Gastroesophageal sphincter (tissue), 4 donors: ENCODE data around the gene DUOX2. TPM values are rescaled to one million over a fixed set of nuclear protein-coding genes. Genes with fewer than 3 reads are reported as not detected.
"Not testable (repeated sequence)": the region's sequence is repeated elsewhere in the genome, so short reads cannot be mapped to it uniquely, and the experiment has no call there.

Source experiments
- ATAC-seq: fragments of 150-250 bp; one replicate; pipeline ENCODE4 v1.9.1; 2016; ENCODE audit warnings: mild to moderate bottlenecking, moderate library complexity
- H3K27ac ChIP-seq, 4 donors: fragments of 200-600 bp; sonication (generic) in 3 of 4; 1 replicate in 3 of 4; 2 replicates in 1 of 4; pipeline ENCODE4 v1.5.1; 2016 to 2019
- H3K27me3 ChIP-seq: fragments of 200-600 bp; sonication (generic); one replicate; pipeline ENCODE4 v1.5.1; 2019
- H3K36me3 ChIP-seq, 2 donors: fragments of 200-600 bp; sonication (generic); one replicate each; pipeline ENCODE4 v1.5.1; 2019; ENCODE audit warnings: control low read depth in 1 of 2
- H3K4me1 ChIP-seq, 3 donors: fragments of 200-600 bp; sonication (generic); 1 replicate in 2 of 3; 2 replicates in 1 of 3; pipeline ENCODE4 v1.5.1; 2016 to 2019; ENCODE audit warnings: control low read depth in 2 of 3
- H3K4me3 ChIP-seq, 2 donors: fragments of 200-600 bp; sonication (generic); one replicate each; pipeline ENCODE4 v1.5.1; 2019; ENCODE audit warnings: mild to moderate bottlenecking in 1 of 2, moderate library complexity in 1 of 2
- H3K9me3 ChIP-seq, 3 donors: fragments of 200-600 bp; sonication (generic); one replicate each; pipeline ENCODE4 v1.5.1; 2017 to 2019; ENCODE audit warnings: control low read depth in 2 of 3
- EP300 ChIP-seq: sonication (generic); formaldehyde crosslinking; IDR thresholded peaks from one replicate; pipeline ENCODE4 v1.6.1; 2017; ENCODE audit warnings: antibody characterized with exemption, mild to moderate bottlenecking
- POLR2A ChIP-seq, 2 donors: fragments of 450-650 bp; IDR thresholded peaks; one replicate each; pipeline ENCODE4 v1.6.1; 2017; ENCODE audit warnings: antibody characterized with exemption in 2 of 2, mild to moderate bottlenecking in 2 of 2, moderate library complexity in 1 of 2
- POLR2AphosphoS5 ChIP-seq: sonication (generic); formaldehyde crosslinking; IDR thresholded peaks from one replicate; pipeline ENCODE4 v1.6.1; 2017; ENCODE audit warnings: antibody characterized with exemption
- WGBS, 2 donors: methylation state at CpG; one replicate each; pipeline ENCODE4 v1.1.5; 2018; ENCODE audit warnings: low coverage in 1 of 2; 5-methylcytosine and 5-hydroxymethylcytosine counted together
- total RNA-seq, 4 donors: library from RNA; depleted of rRNA; stranded (reverse); fragments of >200 nt; gene quantifications; one replicate each; pipeline ENCODE4 v1.1.0, GENCODE V29; 2016
- TF ChIP-seq, protein P1 (sequence below), 4 experiments: fragments of 200-600 bp in 2 of 4; fragments of 450-650 bp in 2 of 4; sonication (generic) in 1 of 4; IDR thresholded peaks; one replicate each; pipeline ENCODE4 v1.5.1; 2017 to 2019; ENCODE audit warnings: antibody characterized with exemption in 4 of 4, mild to moderate bottlenecking in 2 of 4, moderate library complexity in 2 of 4

The DUOX2 gene
- total RNA-seq, 4 donors from 2014 or later, result 0.13 to 1.5 (median 0.54) TPM

DNA sequence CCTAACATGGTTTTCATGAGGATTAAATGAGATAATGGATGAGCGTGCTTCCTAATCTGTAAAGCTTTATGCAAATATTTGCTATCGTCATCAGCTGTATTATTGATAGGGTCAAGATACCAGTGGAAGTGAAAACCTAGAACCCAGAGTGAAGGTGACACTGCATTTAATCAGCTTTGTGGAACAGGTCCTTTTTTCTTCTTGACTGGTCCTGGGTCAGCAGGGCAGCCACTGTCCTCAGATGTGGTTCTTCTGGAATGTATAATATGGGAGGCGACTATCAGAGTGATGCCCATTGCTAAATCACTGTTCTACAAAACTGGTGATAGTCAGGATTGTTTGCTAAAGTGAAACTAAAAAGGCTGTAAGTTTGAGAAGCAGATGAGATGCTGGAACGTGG is 49.6 kb downstream of the DUOX2 start:
- peaks cover 0 to 19% of the 10 kb centered on the region in 2 donors for H3K36me3 ChIP-seq

DNA sequence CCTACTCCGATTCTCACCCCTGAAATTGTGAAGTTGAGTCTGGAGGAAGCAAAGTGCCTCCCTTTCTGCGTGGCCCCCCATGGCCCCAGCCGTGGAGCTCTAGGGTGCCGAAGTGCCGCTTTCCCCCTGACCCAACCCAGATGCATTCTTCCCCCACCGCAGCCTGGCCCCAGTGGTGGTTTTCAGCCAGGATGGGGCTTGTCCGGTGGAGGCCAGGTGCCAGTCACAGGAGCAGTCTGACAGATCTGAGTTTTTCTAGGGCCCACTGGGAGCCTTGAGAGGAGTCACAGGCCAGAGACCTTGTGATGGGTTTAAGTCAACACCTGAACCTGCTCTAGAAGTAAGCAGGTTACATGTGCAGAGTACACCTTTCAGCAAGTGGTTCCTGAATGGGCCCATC is 51.7 kb downstream of the DUOX2 start:
- H3K4me3 ChIP-seq, H3K27ac ChIP-seq, H3K9me3 ChIP-seq, H3K4me1 ChIP-seq, H3K27me3 ChIP-seq: not testable (repeated sequence)
- H3K36me3 ChIP-seq, result peaks cover 0 to 14% of the 10 kb centered on the region in 2 donors
- 100% methylated on average over 1 of the region's 7 CpGs; no CpG with 5 or more reads in 1 of the 2 donors for WGBS, 2 donors
- peak; percentile 22 for ATAC-seq

More for the DNA sequence above, 49.6 kb downstream of the DUOX2 start:
- Histone ChIP-seq H3K9me3 (no peaks in the 10 kb centered on the region), H3K4me1 (no peaks in the 10 kb centered on the region), H3K27me3 (no peaks in the 10 kb centered on the region), H3K4me3 (no peak overlapping the region), H3K27ac (no peak overlapping the region)
- TF ChIP-seq POLR2AphosphoS5 (no peak), EP300 (no peak), POLR2A (IDR thresholded peaks at IDR 0.05) (no peak)
- TF ChIP-seq, protein P1, sequence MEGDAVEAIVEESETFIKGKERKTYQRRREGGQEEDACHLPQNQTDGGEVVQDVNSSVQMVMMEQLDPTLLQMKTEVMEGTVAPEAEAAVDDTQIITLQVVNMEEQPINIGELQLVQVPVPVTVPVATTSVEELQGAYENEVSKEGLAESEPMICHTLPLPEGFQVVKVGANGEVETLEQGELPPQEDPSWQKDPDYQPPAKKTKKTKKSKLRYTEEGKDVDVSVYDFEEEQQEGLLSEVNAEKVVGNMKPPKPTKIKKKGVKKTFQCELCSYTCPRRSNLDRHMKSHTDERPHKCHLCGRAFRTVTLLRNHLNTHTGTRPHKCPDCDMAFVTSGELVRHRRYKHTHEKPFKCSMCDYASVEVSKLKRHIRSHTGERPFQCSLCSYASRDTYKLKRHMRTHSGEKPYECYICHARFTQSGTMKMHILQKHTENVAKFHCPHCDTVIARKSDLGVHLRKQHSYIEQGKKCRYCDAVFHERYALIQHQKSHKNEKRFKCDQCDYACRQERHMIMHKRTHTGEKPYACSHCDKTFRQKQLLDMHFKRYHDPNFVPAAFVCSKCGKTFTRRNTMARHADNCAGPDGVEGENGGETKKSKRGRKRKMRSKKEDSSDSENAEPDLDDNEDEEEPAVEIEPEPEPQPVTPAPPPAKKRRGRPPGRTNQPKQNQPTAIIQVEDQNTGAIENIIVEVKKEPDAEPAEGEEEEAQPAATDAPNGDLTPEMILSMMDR (IDR thresholded peaks at IDR 0.05), result no peak
- 63 to 73% methylated on average over 3 to 4 of the region's 4 CpGs for WGBS, 2 donors
- no peak for ATAC-seq

DNA sequence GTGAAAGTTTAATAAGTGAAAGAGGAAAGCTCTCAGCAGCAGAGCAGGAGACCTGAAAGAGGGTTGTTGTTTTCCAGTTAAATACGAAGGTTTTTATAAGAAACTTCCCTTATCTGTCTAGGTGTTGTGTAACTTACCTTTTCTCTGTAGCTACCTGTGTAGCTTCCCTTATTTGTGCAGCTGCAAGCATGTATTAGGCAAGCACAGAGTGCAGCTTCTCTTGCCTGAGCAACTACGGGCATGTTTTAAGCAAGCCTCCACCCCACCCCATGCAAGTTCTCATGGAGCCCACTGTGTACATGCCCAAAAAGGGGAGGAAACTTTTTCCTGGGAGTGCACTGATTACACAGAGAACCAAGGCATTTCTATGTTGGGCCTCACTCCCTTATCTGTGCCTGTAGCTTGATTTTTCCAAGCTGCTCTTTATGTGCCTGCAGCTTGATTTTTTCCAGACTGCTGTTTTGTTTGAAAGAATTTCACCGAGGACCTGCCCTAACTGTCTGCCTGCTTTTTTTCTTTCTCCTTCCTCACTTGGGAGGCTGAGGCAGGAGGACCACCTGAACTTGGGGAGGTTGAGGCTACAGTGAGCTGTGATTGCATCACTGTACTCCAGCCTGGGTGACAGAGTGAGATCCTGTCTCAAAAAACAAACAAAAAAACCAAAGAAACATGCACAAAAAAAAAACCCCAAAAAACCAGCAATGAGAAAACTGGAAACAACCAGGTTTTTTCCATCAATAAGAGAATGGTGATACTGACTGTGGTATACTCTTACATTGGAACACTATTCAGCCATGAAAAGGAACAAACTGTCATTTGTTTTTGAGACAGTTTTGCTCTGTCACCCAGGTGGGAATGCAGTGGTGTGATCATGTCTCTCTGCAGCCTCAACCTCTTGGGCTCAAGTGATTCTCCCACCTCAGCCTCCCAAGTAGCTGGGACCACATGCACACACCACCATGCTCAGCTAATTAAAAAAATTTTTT is 55.0 kb downstream of the DUOX2 start:
- WGBS, 2 donors, result 100% methylated on average over 1 to 2 of the region's 3 CpGs
- H3K36me3 ChIP-seq, H3K9me3 ChIP-seq, ATAC-seq, H3K27ac ChIP-seq, H3K4me3 ChIP-seq, H3K4me1 ChIP-seq, H3K27me3 ChIP-seq: not testable (repeated sequence)

DNA sequence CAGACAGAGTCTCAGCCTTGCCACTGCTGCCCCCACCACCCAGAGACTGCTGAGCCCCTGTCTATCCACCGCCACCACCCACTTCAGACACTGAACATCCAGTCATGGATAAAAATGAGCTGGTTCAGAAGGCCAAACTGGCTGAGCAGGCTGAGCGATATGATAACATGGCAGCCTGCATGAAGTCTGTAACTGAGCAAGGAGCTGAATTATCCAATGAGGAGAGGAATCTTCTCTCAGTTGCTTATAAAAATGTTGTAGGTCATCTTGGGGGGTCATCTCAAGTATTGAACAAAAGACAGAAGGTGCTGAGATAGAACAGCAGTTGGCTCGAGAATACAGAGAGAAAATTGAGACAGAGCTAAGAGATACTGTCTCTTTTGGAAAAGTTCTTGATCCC is 61.3 kb downstream of the DUOX2 start:
- H3K27me3 ChIP-seq, H3K4me3 ChIP-seq, H3K4me1 ChIP-seq, H3K27ac ChIP-seq, ATAC-seq, H3K9me3 ChIP-seq: not testable (repeated sequence)
- H3K36me3 ChIP-seq, result peaks cover 0 to 15% of the 10 kb centered on the region in 2 donors
- WGBS, 2 donors, result 96 to 100% methylated on average over 2 to 3 of the region's 3 CpGs

DNA sequence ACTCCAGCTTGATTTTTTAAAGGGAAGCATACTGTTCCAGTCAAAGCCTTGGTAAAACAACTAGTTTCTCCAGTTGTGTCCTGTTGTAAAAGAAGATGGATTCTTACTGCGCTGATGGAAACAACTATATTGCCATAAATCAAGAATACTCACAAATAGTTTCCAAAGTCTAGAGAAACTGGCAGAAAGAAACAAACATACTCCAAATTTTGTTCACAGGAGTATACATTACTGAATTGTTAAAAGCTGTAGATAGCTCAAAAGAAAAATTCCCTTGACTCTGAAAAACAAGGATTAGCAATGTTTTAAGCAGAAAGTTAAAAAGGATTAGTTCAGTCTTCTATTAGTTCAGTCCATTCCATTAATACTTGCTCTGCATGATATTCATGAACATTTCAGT is 63.4 kb downstream of the DUOX2 start:
- H3K36me3 ChIP-seq, result peaks cover 0 to 18% of the 10 kb centered on the region in 2 donors
- no peak overlapping the region for H3K4me3 ChIP-seq
- no peaks in the 10 kb centered on the region for H3K4me1 ChIP-seq
- no peaks in the 10 kb centered on the region for H3K27me3 ChIP-seq
- no peaks in the 10 kb centered on the region for H3K9me3 ChIP-seq
- no peak overlapping the region for H3K27ac ChIP-seq
- TF ChIP-seq, protein P1 (IDR thresholded peaks at IDR 0.05), result no peak
- no peak for TF ChIP-seq POLR2AphosphoS5
- TF ChIP-seq EP300, result no peak
- TF ChIP-seq POLR2A (IDR thresholded peaks at IDR 0.05), result no peak
- no peak for ATAC-seq
- WGBS, 2 donors, result 95 to 100% methylated on average over 1 of the region's 1 CpG

DNA sequence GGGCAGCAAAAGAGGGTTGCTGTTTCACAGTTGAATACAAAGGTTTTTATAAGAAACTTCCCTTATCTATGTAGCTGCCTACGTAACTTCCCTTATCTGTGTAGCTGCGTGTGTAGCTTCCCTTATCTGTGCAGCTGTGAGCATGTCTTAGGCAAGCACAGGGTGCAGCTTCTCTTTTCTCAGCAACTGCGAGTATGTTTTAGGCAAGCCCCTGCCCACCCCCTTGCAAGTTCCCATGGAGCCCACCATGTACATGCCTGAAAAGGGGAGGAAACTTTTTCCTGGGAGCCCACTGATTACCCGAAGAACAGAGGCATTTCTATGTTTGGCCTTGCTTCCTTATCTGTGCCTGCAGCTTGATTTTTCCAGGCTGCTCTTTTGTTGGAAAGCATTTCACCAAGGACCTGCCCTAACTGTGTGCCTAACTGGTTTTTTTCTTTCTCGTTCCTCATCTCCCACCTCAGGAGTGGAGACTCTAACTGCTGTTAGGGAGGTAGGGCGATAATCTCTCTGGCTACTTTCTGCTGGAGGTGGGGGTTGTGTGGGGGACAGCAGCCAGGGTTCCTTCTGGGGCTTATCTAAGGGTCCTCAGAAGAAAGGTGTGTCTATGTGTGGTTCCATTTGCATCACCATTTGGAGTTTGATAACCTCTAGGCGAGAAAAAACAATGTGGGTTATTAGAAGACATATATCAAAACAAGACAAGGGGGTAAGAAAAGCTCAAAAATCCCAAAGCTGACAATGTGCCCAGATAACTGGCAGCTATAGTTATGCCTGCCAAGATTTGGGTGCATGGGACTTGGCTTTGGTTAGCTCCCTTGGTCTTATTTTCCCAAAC is 65.0 kb downstream of the DUOX2 start:
- TF ChIP-seq POLR2A (IDR thresholded peaks at IDR 0.05), result no peak
- no peak for TF ChIP-seq EP300
- TF ChIP-seq POLR2AphosphoS5, result no peak
- TF ChIP-seq, protein P1 (IDR thresholded peaks at IDR 0.05), result no peak
- Histone ChIP-seq H3K27ac (no peak overlapping the region), H3K4me3 (no peak overlapping the region), H3K27me3 (no peaks in the 10 kb centered on the region), H3K4me1 (no peaks in the 10 kb centered on the region), H3K36me3 (peaks cover 0 to 20% of the 10 kb centered on the region in 2 donors), H3K9me3 (no peaks in the 10 kb centered on the region)
- ATAC-seq, result no peak
- 57% methylated on average over 1 to 6 of the region's 7 CpGs for WGBS, 2 donors

DNA sequence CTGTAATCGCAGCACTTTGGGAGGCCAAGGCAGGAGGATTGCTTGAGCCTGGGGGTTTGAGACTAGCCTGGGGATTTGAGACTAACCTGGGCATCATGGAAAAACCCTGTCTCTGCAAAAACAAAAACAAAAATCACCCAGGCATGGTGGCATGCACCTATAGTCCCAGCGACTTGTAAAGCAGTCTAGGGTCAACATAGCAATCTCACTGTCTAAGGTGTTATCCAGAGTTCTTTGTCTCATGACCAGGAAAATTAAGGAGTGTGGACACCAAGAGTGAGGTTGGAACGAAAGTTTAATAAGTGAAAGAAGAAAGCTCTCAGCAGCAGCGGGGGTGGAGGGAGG is 65.6 kb downstream of the DUOX2 start:
- H3K27ac ChIP-seq, H3K4me1 ChIP-seq, H3K4me3 ChIP-seq, H3K9me3 ChIP-seq, H3K27me3 ChIP-seq, ATAC-seq: not testable (repeated sequence)
- WGBS, 2 donors, result 85 to 100% methylated on average over 2 to 4 of the region's 4 CpGs
- peaks cover 0 to 24% of the 10 kb centered on the region in 2 donors for H3K36me3 ChIP-seq

DNA sequence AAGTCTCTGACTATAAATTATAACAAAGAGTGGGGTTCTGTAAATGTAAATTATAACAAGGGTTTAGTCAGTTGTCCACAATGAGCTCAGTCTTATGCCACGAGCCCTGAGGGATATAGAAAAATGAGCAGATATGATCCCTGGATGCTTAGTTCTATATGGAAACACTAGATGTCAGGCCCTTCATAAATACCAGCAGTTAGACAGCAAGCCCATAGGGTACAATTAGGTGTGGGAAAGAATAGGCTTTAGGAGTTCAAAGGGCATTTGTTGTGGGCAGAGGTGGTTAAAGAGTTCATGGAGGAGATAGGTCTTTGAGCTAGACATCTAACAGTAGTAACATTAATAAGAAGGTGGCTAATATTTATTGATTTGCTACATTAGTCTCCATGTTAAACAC is 69.7 kb downstream of the DUOX2 start:
- ATAC-seq, H3K4me3 ChIP-seq, H3K27me3 ChIP-seq, H3K9me3 ChIP-seq, H3K27ac ChIP-seq, H3K4me1 ChIP-seq: not testable (repeated sequence)
- peaks cover 0 to 27% of the 10 kb centered on the region in 2 donors for H3K36me3 ChIP-seq
- no CpG with 5 or more reads among the region's 1 CpG for WGBS, 2 donors

DNA sequence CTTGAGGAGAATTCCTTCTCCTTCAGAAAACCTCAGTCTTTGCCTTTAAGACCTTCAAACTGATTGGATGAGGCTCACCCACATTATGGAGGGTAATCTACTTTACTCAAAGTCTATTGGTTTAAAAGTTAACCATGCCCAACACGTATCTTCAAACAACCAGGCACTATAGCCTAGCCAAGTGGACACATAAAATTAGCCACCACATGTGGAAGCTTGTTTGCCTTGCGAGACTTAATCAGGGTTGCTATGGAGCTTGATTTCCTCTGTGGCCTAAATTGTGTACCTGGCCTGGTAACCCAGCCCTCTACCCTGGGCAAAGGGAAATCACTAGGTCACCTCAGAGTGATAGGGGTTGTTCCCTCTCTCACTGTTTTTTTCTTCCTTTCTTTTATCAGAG is 71.1 kb downstream of the DUOX2 start:
- no CpG with 5 or more reads among the region's 2 CpGs for WGBS, 2 donors
- not testable (repeated sequence) for H3K4me1 ChIP-seq, H3K9me3 ChIP-seq, H3K4me3 ChIP-seq, H3K27me3 ChIP-seq, ATAC-seq, H3K27ac ChIP-seq
- peaks cover 0 to 16% of the 10 kb centered on the region in 2 donors for H3K36me3 ChIP-seq
